ENCODE results near the gene CRMP1.
A peak's percentile ranks its signal among the peaks of the same experiment; 100 is the strongest.
"Not testable (repeated sequence)": the region's sequence is repeated elsewhere in the genome, so short reads cannot be mapped to it uniquely, and the experiment has no call there.

Gene CRMP1

GRCh38 chr4:5839332-5839731 is 53.6 kb downstream of the CRMP1 start:
- TF ChIP-seq Cebpa-rat (IDR thresholded peaks at IDR 0.05): no peak
- Histone ChIP-seq H3K27ac (no peak overlapping the region), H3K27me3 (no peaks in the 10 kb centered on the region), H3K4me2 (peak overlapping the region in 4 of 11 experiments; percentile 20 to 41 (median 32); a peak in 5 of 22 replicates), H4K20me1 (peaks cover 0 to 34% (median 5%) of the 10 kb centered on the region in 11 experiments; a peak in 6 of 22 replicates), H3K4me1 (peaks cover 23 to 72% (median 51%) of the 10 kb centered on the region in 10 experiments), H3K36me3 (peaks cover 41 to 93% (median 91%) of the 10 kb centered on the region in 11 experiments), H3K9ac (no peak overlapping the region), H3K9me3 (replicated peaks in 1 of 11) (no peaks in the 10 kb centered on the region), H3K4me3 (no peak overlapping the region)

- peaks cover 41 to 100% (median 96%) of the 10 kb centered on the region in 11 experiments for H3K36me3 ChIP-seq
- H3K27ac ChIP-seq; H3K4me2 ChIP-seq; H3K4me3 ChIP-seq; H3K27me3 ChIP-seq; H3K9ac ChIP-seq; H3K9me3 ChIP-seq (replicated peaks in 1 of 11): not testable (repeated sequence)
- H4K20me1 ChIP-seq: peaks cover 0 to 28% (median 5%) of the 10 kb centered on the region in 11 experiments; a peak in 4 of 22 replicates
- peaks cover 7 to 53% (median 33%) of the 10 kb centered on the region in 10 experiments; a peak in 17 of 20 replicates for H3K4me1 ChIP-seq
These were observed 55.4 kb downstream of the CRMP1 start for GRCh38 chr4:5837483-5837882.

- Histone ChIP-seq H3K27me3 (no peaks in the 10 kb centered on the region), H3K4me2 (no peak overlapping the region; a peak in 1 of 22 replicates), H3K9me3 (replicated peaks in 1 of 11) (no peaks in the 10 kb centered on the region), H3K4me1 (peaks cover 6 to 49% (median 32%) of the 10 kb centered on the region in 10 experiments; a peak in 17 of 20 replicates), H3K9ac (no peak overlapping the region), H3K4me3 (no peak overlapping the region), H4K20me1 (peaks cover 0 to 28% (median 5%) of the 10 kb centered on the region in 11 experiments; a peak in 4 of 22 replicates), H3K36me3 (peaks cover 41 to 100% (median 95%) of the 10 kb centered on the region in 11 experiments), H3K27ac (no peak overlapping the region)
- TF ChIP-seq Cebpa-rat (IDR thresholded peaks at IDR 0.05): no peak
These were observed 55.9 kb downstream of the CRMP1 start for GRCh38 chr4:5836943-5837342.

GRCh38 chr4:5828005-5828391 is 64.9 kb downstream of the CRMP1 start:
- peaks cover 0 to 13% (median 0%) of the 10 kb centered on the region in 11 experiments; a peak in 4 of 22 replicates for H3K27me3 ChIP-seq
- H4K20me1 ChIP-seq: peaks cover 4 to 72% (median 35%) of the 10 kb centered on the region in 11 experiments; a peak in 18 of 22 replicates
- peaks cover 0 to 78% (median 65%) of the 10 kb centered on the region in 11 experiments; a peak in 20 of 22 replicates for H3K36me3 ChIP-seq
- no peak overlapping the region; a peak in 1 of 20 replicates for H3K4me3 ChIP-seq
- no peak for TF ChIP-seq Cebpa-rat (IDR thresholded peaks at IDR 0.05)
- peak overlapping the region in 3 of 11 experiments; percentile 17 to 38 (median 22); a peak in 3 of 22 replicates for H3K9ac ChIP-seq
- peak overlapping the region; percentile 82 to 97 (median 93) for H3K4me2 ChIP-seq
- H3K4me1 ChIP-seq: peaks cover 40 to 89% (median 62%) of the 10 kb centered on the region in 10 experiments
- no peaks in the 10 kb centered on the region for H3K9me3 ChIP-seq (replicated peaks in 1 of 11)
- peak overlapping the region in 3 of 11 experiments; percentile 24 to 56 (median 45); a peak in 4 of 22 replicates for H3K27ac ChIP-seq

GRCh38 chr4:5827108-5828004 is 65.5 kb downstream of the CRMP1 start:
- Histone ChIP-seq H3K27ac (peak overlapping the region in 4 of 11 experiments; percentile 1 to 56 (median 34); a peak in 5 of 22 replicates), H3K36me3 (peaks cover 0 to 73% (median 61%) of the 10 kb centered on the region in 11 experiments; a peak in 20 of 22 replicates), H3K4me3 (peak overlapping the region in 6 of 10 experiments; percentile 15 to 49 (median 35); a peak in 6 of 20 replicates), H3K4me1 (peaks cover 44 to 95% (median 68%) of the 10 kb centered on the region in 10 experiments), H3K4me2 (peak overlapping the region; percentile 82 to 97 (median 93)), H3K9me3 (replicated peaks in 1 of 11) (no peaks in the 10 kb centered on the region), H3K27me3 (peaks cover 0 to 13% (median 0%) of the 10 kb centered on the region in 11 experiments; a peak in 4 of 22 replicates), H3K9ac (peak overlapping the region in 4 of 11 experiments; percentile 32 to 58 (median 50); a peak in 7 of 22 replicates), H4K20me1 (peaks cover 4 to 79% (median 35%) of the 10 kb centered on the region in 11 experiments; a peak in 18 of 22 replicates)
- TF ChIP-seq Cebpa-rat (IDR thresholded peaks at IDR 0.05): no peak

GRCh38 chr4:5826437-5827107 is 66.3 kb downstream of the CRMP1 start:
- H3K36me3 ChIP-seq: peaks cover 0 to 73% (median 61%) of the 10 kb centered on the region in 11 experiments; a peak in 19 of 22 replicates
- H3K27me3 ChIP-seq: peaks cover 0 to 13% (median 0%) of the 10 kb centered on the region in 11 experiments; a peak in 4 of 22 replicates
- H3K27ac ChIP-seq: peak overlapping the region in 5 of 11 experiments; percentile 12 to 56 (median 42); a peak in 6 of 22 replicates
- peaks cover 4 to 83% (median 37%) of the 10 kb centered on the region in 11 experiments; a peak in 18 of 22 replicates for H4K20me1 ChIP-seq
- peak overlapping the region in 6 of 10 experiments; percentile 15 to 49 (median 35); a peak in 7 of 20 replicates for H3K4me3 ChIP-seq
- H3K9ac ChIP-seq: peak overlapping the region in 4 of 11 experiments; percentile 32 to 58 (median 50); a peak in 7 of 22 replicates
- H3K4me1 ChIP-seq: peaks cover 44 to 99% (median 75%) of the 10 kb centered on the region in 10 experiments
- no peaks in the 10 kb centered on the region for H3K9me3 ChIP-seq (replicated peaks in 1 of 11)
- H3K4me2 ChIP-seq: peak overlapping the region; percentile 82 to 97 (median 93)
- no peak for TF ChIP-seq Cebpa-rat (IDR thresholded peaks at IDR 0.05)

- Histone ChIP-seq H3K4me2 (peak overlapping the region in 9 of 11 experiments; percentile 84 to 97 (median 93); a peak in 19 of 22 replicates), H3K4me1 (peaks cover 44 to 89% (median 75%) of the 10 kb centered on the region in 10 experiments), H3K27ac (peak overlapping the region in 2 of 11 experiments; percentile 21 to 24; a peak in 2 of 22 replicates), H4K20me1 (peaks cover 4 to 84% (median 35%) of the 10 kb centered on the region in 11 experiments; a peak in 18 of 22 replicates), H3K27me3 (peaks cover 0 to 13% (median 0%) of the 10 kb centered on the region in 11 experiments; a peak in 4 of 22 replicates), H3K4me3 (no peak overlapping the region), H3K9ac (no peak overlapping the region), H3K9me3 (replicated peaks in 1 of 11) (no peaks in the 10 kb centered on the region), H3K36me3 (peaks cover 0 to 73% (median 61%) of the 10 kb centered on the region in 11 experiments; a peak in 20 of 22 replicates)
- TF ChIP-seq Cebpa-rat (IDR thresholded peaks at IDR 0.05): no peak
These were observed 67.4 kb downstream of the CRMP1 start for GRCh38 chr4:5825321-5826041.

Measured in BLaER1 treated with 17β-estradiol and CSF1 and Interleukin-3, amounts not matched to agents 10 nM and 100 nM (cell line).